Mesenchymal stem cell (in vitro differentiated cells and primary cell): Measurements from ENCODE around the gene C1R.

Experiments
- DNase-seq: peaks from one replicate; pipeline ENCODE4 v3.0.0-alpha.2; 2013
- H2AFZ ChIP-seq: one replicate; pipeline ENCODE4 v1.6.1; 2013; ENCODE audit warnings: low read depth, mild to moderate bottlenecking, control low read depth, inconsistent platforms, low read length, moderate library complexity
- H2AK5ac ChIP-seq: 2 replicates; pipeline ENCODE4 v1.6.1; 2013; ENCODE audit warnings: low read length, moderate library complexity, mild to moderate bottlenecking, inconsistent platforms; ENCODE audit not compliant: severe bottlenecking
- H2BK120ac ChIP-seq: one replicate; pipeline ENCODE4 v1.6.1; 2013; ENCODE audit warnings: low read depth, mild to moderate bottlenecking, inconsistent platforms, low read length, moderate library complexity
- H2BK12ac ChIP-seq, 2 experiments: one replicate each; pipeline ENCODE4 v1.6.1; 2013; ENCODE audit warnings: inconsistent platforms in 2 of 2, low read length in 2 of 2, mild to moderate bottlenecking in 2 of 2, moderate library complexity in 2 of 2, control low read depth in 1 of 2
- H2BK15ac ChIP-seq: one replicate; pipeline ENCODE4 v1.6.1; 2013; ENCODE audit warnings: mild to moderate bottlenecking, low read depth, inconsistent platforms; ENCODE audit not compliant: poor library complexity, severe bottlenecking
- H2BK5ac ChIP-seq: 2 replicates; pipeline ENCODE4 v1.6.1; 2013; ENCODE audit warnings: low read depth, mild to moderate bottlenecking, low read length, control low read depth, inconsistent platforms; ENCODE audit not compliant: poor library complexity, severe bottlenecking
- H3K14ac ChIP-seq, 2 experiments: one replicate each; pipeline ENCODE4 v1.6.1; 2013; ENCODE audit warnings: inconsistent platforms in 2 of 2, low read length in 2 of 2, control low read depth in 1 of 2, mild to moderate bottlenecking in 1 of 2, moderate library complexity in 1 of 2
- H3K18ac ChIP-seq, 2 experiments: one replicate each; pipeline ENCODE4 v1.6.1; 2013; ENCODE audit warnings: inconsistent platforms in 2 of 2, low read length in 2 of 2, control low read depth in 1 of 2, low read depth in 1 of 2, mild to moderate bottlenecking in 1 of 2
- H3K23ac ChIP-seq, 2 experiments: one replicate each; pipeline ENCODE4 v1.6.1; 2013; ENCODE audit warnings: inconsistent platforms in 2 of 2, low read length in 2 of 2, mild to moderate bottlenecking in 2 of 2, moderate library complexity in 2 of 2, control low read depth in 1 of 2
- H3K27ac ChIP-seq: 2 replicates; pipeline ENCODE4 v1.5.1; 2013; ENCODE audit warnings: mild to moderate bottlenecking, moderate library complexity, low read length, control low read depth, inconsistent platforms; ENCODE audit not compliant: poor library complexity, severe bottlenecking
- H3K27me3 ChIP-seq, 2 experiments: 2 replicates each; pipeline versions ENCODE4 v1.6.1 to v1.7.0; 2013; ENCODE audit warnings: low read length in 2 of 2, mild to moderate bottlenecking in 2 of 2, moderate library complexity in 2 of 2, control low read depth in 1 of 2, inconsistent platforms in 1 of 2; ENCODE audit not compliant: control insufficient read depth in 1 of 2, insufficient read depth in 1 of 2
- H3K36me3 ChIP-seq, 2 experiments: 2 replicates each; pipeline versions ENCODE4 v1.6.1 to v1.7.0; 2013; ENCODE audit warnings: low read length in 2 of 2, control low read depth in 1 of 2, inconsistent platforms in 1 of 2, low read depth in 1 of 2, mild to moderate bottlenecking in 1 of 2; ENCODE audit not compliant: insufficient read depth in 2 of 2, control insufficient read depth in 1 of 2
- H3K4ac ChIP-seq, 2 experiments: one replicate each; pipeline ENCODE4 v1.6.1; 2013; ENCODE audit warnings: inconsistent platforms in 2 of 2, low read length in 2 of 2, mild to moderate bottlenecking in 2 of 2, moderate library complexity in 2 of 2, control low read depth in 1 of 2, low read depth in 1 of 2
- H3K4me1 ChIP-seq: 2 replicates; pipeline ENCODE4 v1.6.1; 2013; ENCODE audit warnings: low read depth, low read length, control low read depth; ENCODE audit not compliant: control insufficient read depth, insufficient read depth
- H3K4me2 ChIP-seq: 2 replicates; pipeline ENCODE4 v1.6.1; 2013; ENCODE audit warnings: low read length, mild to moderate bottlenecking, inconsistent platforms; ENCODE audit not compliant: poor library complexity, severe bottlenecking
- H3K4me3 ChIP-seq, 2 experiments: 2 replicates each; pipeline versions ENCODE4 v1.5.1 to v1.7.0; 2013; ENCODE audit warnings: low read length in 2 of 2, mild to moderate bottlenecking in 2 of 2, control low read depth in 1 of 2, low read depth in 1 of 2; ENCODE audit not compliant: insufficient read depth in 1 of 2
- H3K79me1 ChIP-seq: replicated peaks from 2 replicates; pipeline ENCODE4 v1.6.1; 2013; ENCODE audit warnings: mild to moderate bottlenecking, control low read depth, low read length, inconsistent platforms; ENCODE audit not compliant: poor library complexity, severe bottlenecking
- H3K9ac ChIP-seq: 2 replicates; pipeline ENCODE4 v1.7.0; 2013; ENCODE audit warnings: mild to moderate bottlenecking, low read length, moderate library complexity
- H3K9me3 ChIP-seq: 2 replicates; pipeline ENCODE4 v1.7.0; 2013; ENCODE audit warnings: mild to moderate bottlenecking, low read length; ENCODE audit not compliant: control insufficient read depth
- H4K8ac ChIP-seq: one replicate; pipeline ENCODE4 v1.6.1; 2013; ENCODE audit warnings: inconsistent platforms, mild to moderate bottlenecking, low read length, moderate library complexity
- H4K91ac ChIP-seq: one replicate; pipeline ENCODE4 v1.6.1; 2013; ENCODE audit warnings: mild to moderate bottlenecking, low read length, inconsistent platforms
- WGBS: methylation state at CpG from one replicate; pipeline ENCODE4 v1.1.7; 2013; ENCODE audit warnings: mixed read lengths; 5-methylcytosine and 5-hydroxymethylcytosine counted together

C1R gene

GRCh38 chr12:7091171-7091570 lies 1.1 kb downstream of the C1R start:
- H3K4ac ChIP-seq: peak overlapping the region in 1 of 2 experiments; percentile 51
- H3K4me2 ChIP-seq: no peak overlapping the region
- H3K9me3 ChIP-seq: no peaks in the 10 kb centered on the region
- H2BK5ac ChIP-seq: no peak overlapping the region
- H4K91ac ChIP-seq: no peak overlapping the region
- H3K4me3 ChIP-seq: peak overlapping the region in 1 of 2 experiments; percentile 92
- peaks cover 0 to 5% of the 10 kb centered on the region in 2 experiments for H3K27me3 ChIP-seq
- no peak overlapping the region for H2AFZ ChIP-seq
- H3K14ac ChIP-seq: no peak overlapping the region
- no peak overlapping the region for H2BK15ac ChIP-seq
- 91% methylated on average over 2 of the region's 7 CpGs for WGBS
- no peak overlapping the region for H3K27ac ChIP-seq
- H2AK5ac ChIP-seq: peak overlapping the region; percentile 50
- no peak for DNase-seq
- H3K36me3 ChIP-seq: peaks cover 0 to 44% of the 10 kb centered on the region in 2 experiments
- H4K8ac ChIP-seq: no peak overlapping the region
- H3K9ac ChIP-seq: peak overlapping the region; percentile 93
- H3K23ac ChIP-seq: no peak overlapping the region
- H3K79me1 ChIP-seq: no peaks in the 10 kb centered on the region
- H2BK120ac ChIP-seq: peak overlapping the region; percentile 7
- peak overlapping the region; percentile 34 to 62 for H3K18ac ChIP-seq
- peak overlapping the region; percentile 12 to 75 for H2BK12ac ChIP-seq
- H3K4me1 ChIP-seq: peaks cover 8% of the 10 kb centered on the region

DNA sequence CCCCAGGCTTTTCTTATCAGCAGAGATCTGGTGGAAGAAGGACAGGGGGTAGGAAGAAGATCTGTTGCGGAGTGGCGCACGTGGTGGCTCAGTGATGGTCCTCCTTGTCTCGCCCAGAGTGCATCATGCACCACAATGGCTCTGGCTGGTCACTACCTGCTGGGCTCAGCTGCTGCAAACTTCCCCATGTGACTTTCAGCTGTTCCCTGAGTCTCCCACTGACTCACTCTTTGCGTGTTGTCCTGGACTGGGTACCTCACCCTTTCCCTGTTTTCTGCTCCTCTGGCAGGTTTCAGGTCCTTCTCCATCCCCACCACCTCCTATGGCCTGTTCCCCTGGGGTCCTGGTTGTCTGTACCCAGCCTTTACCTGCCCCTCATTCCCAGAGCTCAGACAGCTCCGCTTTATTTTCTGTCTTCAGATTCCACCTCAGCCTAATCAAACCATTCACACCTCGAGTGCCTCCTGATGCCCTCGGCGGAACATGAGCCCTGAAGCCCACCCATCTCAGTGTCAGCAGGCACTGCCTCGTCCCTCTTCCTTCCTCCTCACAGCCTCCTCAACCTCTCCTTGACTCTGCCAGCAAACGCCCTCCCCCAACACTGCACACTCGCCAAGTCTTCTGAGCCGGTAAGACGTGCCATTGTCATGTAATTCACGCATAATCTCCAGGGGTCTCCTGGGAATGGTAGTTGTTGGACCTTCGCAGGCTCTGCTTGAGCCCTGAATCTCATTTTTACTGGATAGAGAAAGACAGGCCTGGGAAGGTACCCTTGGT lies 1.8 kb downstream of the C1R start:
- Histone ChIP-seq H3K9ac (peak overlapping the region; percentile 93), H3K4me1 (peaks cover 8% of the 10 kb centered on the region), H2BK120ac (no peak overlapping the region), H3K4ac (no peak overlapping the region), H4K8ac (no peak overlapping the region), H2BK12ac (peak overlapping the region in 1 of 2 experiments; percentile 12), H3K4me2 (no peak overlapping the region), H2AK5ac (no peak overlapping the region), H3K14ac (peak overlapping the region in 1 of 2 experiments; percentile 0), H3K4me3 (peak overlapping the region in 1 of 2 experiments; percentile 92), H3K18ac (peak overlapping the region in 1 of 2 experiments; percentile 7), H3K79me1 (no peaks in the 10 kb centered on the region), H2BK5ac (no peak overlapping the region), H2BK15ac (no peak overlapping the region), H3K27ac (no peak overlapping the region), H2AFZ (no peak overlapping the region), H3K36me3 (peaks cover 0 to 51% of the 10 kb centered on the region in 2 experiments), H3K23ac (no peak overlapping the region), H3K27me3 (peaks cover 0 to 5% of the 10 kb centered on the region in 2 experiments), H3K9me3 (no peaks in the 10 kb centered on the region), H4K91ac (no peak overlapping the region)
- peak; percentile 38 for DNase-seq
- 74% methylated on average over 16 of the region's 16 CpGs for WGBS

- Histone ChIP-seq H2BK5ac (no peak overlapping the region), H2AK5ac (no peak overlapping the region), H3K27me3 (peaks cover 0 to 5% of the 10 kb centered on the region in 2 experiments), H4K8ac (no peak overlapping the region), H3K79me1 (no peaks in the 10 kb centered on the region), H2BK15ac (no peak overlapping the region), H3K36me3 (peaks cover 0 to 62% of the 10 kb centered on the region in 2 experiments), H3K14ac (no peak overlapping the region), H3K9me3 (no peaks in the 10 kb centered on the region), H2AFZ (no peak overlapping the region), H2BK120ac (no peak overlapping the region), H3K27ac (no peak overlapping the region), H3K23ac (no peak overlapping the region), H3K4ac (no peak overlapping the region), H3K4me1 (peaks cover 8% of the 10 kb centered on the region), H2BK12ac (no peak overlapping the region), H4K91ac (peak overlapping the region; percentile 62), H3K9ac (peak overlapping the region; percentile 93), H3K4me3 (peak overlapping the region in 1 of 2 experiments; percentile 92), H3K4me2 (no peak overlapping the region), H3K18ac (no peak overlapping the region)
- DNase-seq: no peak
- whole genome bisulfite sequencing: 96% methylated on average over 11 of the region's 11 CpGs
These were observed 2.9 kb downstream of the C1R start for GRCh38 chr12:7089196-7089871.

GRCh38 chr12:7083125-7083524 lies 9.1 kb downstream of the C1R start:
- Histone ChIP-seq H2BK120ac (no peak overlapping the region), H3K14ac (no peak overlapping the region), H3K27ac (no peak overlapping the region), H3K9ac (no peak overlapping the region), H2AFZ (no peak overlapping the region), H2AK5ac (no peak overlapping the region), H3K79me1 (no peaks in the 10 kb centered on the region), H3K36me3 (peaks cover 0 to 74% of the 10 kb centered on the region in 2 experiments), H3K4me2 (no peak overlapping the region), H3K4ac (no peak overlapping the region), H3K4me1 (peaks cover 5% of the 10 kb centered on the region), H3K23ac (no peak overlapping the region), H3K27me3 (no peaks in the 10 kb centered on the region), H2BK12ac (no peak overlapping the region), H3K9me3 (no peaks in the 10 kb centered on the region), H4K8ac (no peak overlapping the region), H2BK15ac (no peak overlapping the region), H4K91ac (peak overlapping the region; percentile 18), H3K4me3 (no peak overlapping the region), H2BK5ac (no peak overlapping the region), H3K18ac (no peak overlapping the region)
- no peak for DNase-seq
